Measurements from ENCODE around the gene GSTM1. TPM values are rescaled to one million over a fixed set of nuclear protein-coding genes. Genes with fewer than 3 reads are reported as not detected.

Gene GSTM1
- total and polyA plus RNA-seq, 2 of the 8 experiments (the other 6 are each of a cell fraction or from before 2014, with no cell fraction given), result 16.7 to 42.5 TPM

- no peak for TF ChIP-seq CHD7 (IDR thresholded peaks at IDR 0.05; ENCODE audit: insufficient replicate concordance, low read length)
Observed at GRCh38 chr1:109726728-109727373, 39.2 kb downstream of the GSTM1 start (continued).
